Adipose tissue (tissue), 3 donors: ENCODE data around the gene NOC3L. TPM values are rescaled to one million over a fixed set of nuclear protein-coding genes. Genes with fewer than 3 reads are reported as not detected.
"Not testable (repeated sequence)": the region's sequence is repeated elsewhere in the genome, so short reads cannot be mapped to it uniquely, and the experiment has no call there.

Experiments used
- H3K27ac ChIP-seq: one replicate; pipeline ENCODE4 v1.5.1; 2013; ENCODE audit warnings: low read depth, low read length
- WGBS, 3 donors: extraction: QIAGEN DNeasy Blood & Tissue Kit; methylation state at CpG; one replicate each; pipeline ENCODE4 v1.1.7; 2013; 5-methylcytosine and 5-hydroxymethylcytosine counted together
- polyA plus RNA-seq, 3 donors: library from polyadenylated mRNA; stranded (reverse); fragments of 200-250 nt; gene quantifications; one replicate each; pipeline ENCODE4 v1.2.3, GENCODE V29; 2013
- donor health status: healthy with polysubstance abuse.
- donor health status: Bipolar disorder and iron deficiency.
- donor health status: healthy.

Gene NOC3L
- polyA plus RNA-seq, 3 donors: 3.3 to 8.8 (median 5.6) TPM

DNA sequence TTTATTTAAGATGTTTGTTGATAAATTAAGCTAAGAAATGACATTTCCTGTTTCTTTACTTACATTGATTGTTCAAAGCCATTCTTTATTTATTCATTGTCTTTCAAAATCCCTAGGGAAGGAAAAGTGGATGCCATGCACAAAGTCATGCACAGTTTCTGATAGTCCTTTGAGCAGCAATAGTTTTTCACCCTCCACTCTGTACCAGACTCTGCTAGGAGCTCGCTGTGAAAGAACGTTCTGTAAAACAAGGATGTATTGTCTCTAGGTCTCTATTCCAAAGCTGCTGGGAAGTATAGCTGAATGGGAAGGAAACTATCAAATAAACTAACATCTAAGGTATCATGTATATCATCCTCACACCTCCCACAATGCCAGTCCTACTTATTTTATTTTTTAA is 7.8 kb upstream of the NOC3L start:
- no peak overlapping the region for H3K27ac ChIP-seq
- WGBS, 3 donors: 55 to 66% (median 57%) methylated on average over 2 of the region's 2 CpGs

DNA sequence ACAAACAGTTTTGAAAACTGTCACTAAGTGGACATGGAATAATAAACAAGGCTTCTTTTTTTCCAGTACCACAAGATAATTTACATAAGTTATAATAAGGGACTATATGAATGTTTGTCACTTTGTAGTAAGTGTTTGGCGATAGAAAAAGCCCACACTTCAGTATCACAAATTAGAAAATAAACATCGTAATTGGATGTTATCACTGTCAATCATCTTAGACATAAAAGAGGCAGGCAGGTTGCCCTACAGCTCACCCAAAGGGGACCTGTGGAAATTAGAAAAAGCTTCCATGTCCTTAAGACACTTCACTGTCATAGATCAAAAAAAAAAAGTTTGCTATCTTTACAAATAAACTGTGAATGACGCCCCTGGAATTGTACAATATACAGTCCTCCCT is 3.6 kb upstream of the NOC3L start:
- WGBS, 3 donors: 89 to 92% (median 90%) methylated on average over 3 of the region's 3 CpGs
- no peak overlapping the region for H3K27ac ChIP-seq

DNA sequence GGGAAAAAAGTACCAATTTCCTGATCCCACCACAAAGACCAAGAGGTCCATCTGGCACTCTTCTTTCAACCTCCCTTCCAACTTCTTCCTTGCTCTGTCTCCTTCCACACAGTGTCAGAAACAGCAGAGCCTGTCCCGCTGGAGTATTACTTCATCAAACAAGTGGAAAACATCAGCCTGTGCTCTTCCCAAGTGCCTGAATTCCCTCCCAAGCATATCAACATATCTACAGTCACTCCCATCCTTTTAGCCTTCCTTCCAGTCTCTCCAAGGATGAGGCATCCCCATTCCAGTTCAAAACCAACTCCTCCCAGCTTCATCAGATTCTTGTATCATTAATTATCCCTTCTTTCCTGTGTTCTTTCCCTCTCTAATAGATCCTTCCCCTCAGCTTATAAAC is 1.7 kb upstream of the NOC3L start:
- no peak overlapping the region for H3K27ac ChIP-seq
- 54 to 90% (median 70%) methylated on average over 1 of the region's 1 CpG for WGBS, 3 donors

DNA sequence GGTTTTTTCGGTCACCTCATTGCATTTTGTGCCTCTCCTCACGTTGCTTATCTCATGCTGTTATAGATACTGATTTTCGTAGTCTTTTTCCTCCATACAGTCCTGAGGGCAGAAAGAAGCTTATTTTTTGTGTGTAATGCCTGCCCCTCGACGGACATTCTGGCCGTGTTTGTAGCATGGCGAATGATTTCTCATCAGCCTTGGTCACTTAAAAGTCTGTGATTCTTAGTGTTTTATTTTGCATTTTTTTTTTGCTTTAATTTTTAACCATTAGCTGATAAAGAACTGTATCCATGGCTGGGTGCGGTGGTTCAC is 469 bp upstream of the NOC3L start:
- no peak overlapping the region for H3K27ac ChIP-seq
- WGBS, 3 donors: 30 to 50% (median 50%) methylated on average over 8 of the region's 8 CpGs

DNA sequence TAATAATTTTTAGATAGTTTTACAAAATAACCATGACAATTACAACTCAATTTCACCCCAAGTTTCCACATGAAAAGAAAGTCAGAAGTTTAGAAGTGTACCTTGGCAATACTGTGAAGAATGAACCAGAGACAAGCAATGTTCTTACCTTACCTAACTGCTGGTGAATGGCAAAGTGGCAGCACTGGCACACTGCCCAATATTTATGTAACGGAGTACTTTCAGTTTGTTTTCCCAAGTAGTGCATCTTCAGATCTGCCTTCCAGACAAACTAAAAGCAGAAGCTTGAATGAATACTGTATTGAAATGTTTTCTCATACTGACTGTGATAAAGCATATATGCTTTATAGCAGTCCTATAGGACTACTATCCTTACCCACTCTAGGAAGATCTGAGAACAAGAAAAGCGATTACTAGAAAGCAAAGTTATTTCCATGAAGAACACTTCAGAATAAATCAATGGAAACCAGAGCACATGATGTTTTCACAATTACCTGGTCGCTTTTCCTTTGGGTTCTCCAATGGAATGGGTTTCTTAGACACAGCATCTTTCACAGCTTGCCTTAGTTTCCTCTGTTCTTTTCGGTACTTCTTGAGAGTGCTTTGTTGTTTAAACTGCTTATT is 1.5 kb downstream of the NOC3L start:
- 66 to 70% (median 66%) methylated on average over 4 of the region's 4 CpGs for WGBS, 3 donors
- no peak overlapping the region for H3K27ac ChIP-seq

DNA sequence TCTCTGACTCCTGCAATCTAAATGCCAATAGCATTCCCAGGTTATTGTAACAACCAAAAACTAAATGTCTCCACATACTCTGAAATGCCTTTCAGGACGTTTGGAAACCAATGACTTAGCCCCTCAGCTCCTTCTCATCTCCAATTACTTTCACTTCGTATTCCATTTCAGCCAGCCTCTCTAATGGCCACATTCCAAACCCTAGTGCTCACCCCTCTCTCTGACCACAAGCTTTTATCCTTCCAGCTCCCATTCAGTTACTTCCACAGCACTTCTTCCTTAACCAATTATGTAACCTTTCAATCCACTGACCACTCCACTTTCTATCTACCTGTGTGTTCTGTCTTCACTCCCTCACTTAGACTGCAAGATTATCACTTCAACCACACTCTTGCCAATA is 4.3 kb downstream of the NOC3L start:
- WGBS, 3 donors: 57 to 79% (median 74%) methylated on average over 2 of the region's 2 CpGs
- H3K27ac ChIP-seq: no peak overlapping the region

DNA sequence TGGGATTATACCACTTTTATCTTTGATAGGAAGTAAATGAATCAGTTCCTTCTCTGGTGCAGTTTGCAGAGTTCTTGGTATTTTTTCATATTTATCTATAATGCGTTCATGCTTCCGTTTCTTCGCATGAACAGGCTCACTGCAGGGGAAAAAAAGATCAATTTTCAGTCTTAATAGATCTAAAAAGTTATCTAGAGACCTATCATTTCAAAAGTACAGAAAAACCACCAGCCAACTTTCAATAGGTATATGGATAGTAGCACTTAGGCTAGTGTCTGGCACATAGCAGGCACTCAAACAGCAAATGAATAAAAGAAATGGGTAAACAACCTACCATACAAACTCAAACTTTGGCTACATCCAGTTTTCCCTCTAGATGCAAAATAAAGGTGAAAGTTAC is 5.5 kb downstream of the NOC3L start:
- 90 to 95% (median 95%) methylated on average over 3 of the region's 3 CpGs for WGBS, 3 donors
- no peak overlapping the region for H3K27ac ChIP-seq

DNA sequence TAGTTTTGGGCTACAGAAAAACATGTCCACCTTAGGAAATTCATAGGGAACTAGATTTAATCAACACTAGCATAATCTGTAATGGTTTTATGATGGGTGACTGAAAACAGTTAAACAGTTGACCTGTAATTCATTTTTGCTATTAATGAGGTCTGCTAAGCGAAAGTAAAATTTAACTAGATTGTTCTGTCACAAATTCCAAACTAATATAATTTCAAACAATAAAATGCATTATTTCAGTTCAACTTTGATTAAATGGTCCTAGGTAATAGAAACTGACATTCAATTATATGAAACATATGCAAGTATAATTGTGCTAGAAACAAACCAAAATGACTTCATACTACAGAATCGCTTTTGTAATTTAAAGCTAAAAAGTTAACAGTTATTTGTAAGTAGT is 6.9 kb downstream of the NOC3L start:
- H3K27ac ChIP-seq: no peak overlapping the region
- WGBS, 3 donors: 92 to 99% (median 95%) methylated on average over 2 of the region's 2 CpGs

DNA sequence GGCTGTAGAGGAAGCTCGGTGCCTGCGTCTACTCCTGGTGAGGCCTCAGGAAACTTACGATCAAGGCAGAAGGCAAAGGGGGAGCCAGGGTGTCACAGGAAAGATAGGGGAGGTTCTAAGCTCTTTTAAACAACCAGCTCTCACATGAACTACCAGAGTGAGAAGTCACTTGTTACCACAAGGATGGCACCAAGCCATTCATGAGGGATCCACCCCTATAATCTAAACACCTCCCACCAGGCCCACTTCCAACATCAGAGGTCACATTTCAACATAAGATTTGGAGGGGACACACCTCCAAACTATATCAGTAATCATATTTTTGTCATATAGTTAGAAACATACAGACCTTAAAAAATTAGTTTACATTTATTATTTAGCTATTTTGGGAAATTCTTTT is 9.4 kb downstream of the NOC3L start:
- WGBS, 3 donors: 92 to 94% (median 93%) methylated on average over 3 of the region's 3 CpGs
- H3K27ac ChIP-seq: no peak overlapping the region

DNA sequence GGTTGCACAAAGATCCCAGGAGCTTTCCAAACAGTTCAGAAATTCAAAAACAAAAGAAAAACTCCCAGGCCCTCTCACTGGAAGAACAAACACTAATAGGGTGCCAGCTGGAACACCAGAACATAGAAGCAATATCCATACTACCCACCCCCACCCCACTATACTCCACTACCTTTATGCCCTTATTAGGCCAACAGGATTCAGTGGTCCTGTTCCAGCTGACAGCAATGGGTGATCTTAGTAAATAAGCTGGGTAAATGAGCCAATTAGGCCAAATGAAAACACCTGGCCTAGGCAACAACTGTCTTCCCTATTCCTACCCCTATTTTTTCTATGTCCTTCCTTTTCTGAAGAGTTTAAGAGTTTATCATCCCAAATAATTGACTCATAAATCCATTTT is 11.7 kb downstream of the NOC3L start:
- H3K27ac ChIP-seq: no peak overlapping the region

DNA sequence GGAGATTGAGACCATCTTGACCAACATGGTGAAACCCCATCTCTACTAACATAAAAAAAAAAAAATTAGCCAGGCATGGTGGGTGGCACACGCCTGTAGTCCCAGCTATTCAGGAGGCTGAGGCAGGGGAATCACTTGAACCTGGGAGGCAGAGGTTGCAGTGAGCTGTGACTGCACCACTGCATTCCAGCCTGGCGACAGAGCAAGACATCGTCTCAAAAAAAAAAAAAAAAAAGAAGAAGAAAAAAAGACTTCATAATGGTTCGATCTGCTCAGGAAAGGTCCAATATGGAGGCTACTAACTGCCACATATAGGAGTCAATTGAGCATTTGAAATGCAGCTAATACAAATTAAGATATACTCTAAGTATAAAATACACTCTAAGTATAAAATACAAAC is 12.2 kb downstream of the NOC3L start:
- 91 to 97% (median 93%) methylated on average over 4 of the region's 4 CpGs for WGBS, 3 donors
- not testable (repeated sequence) for H3K27ac ChIP-seq

DNA sequence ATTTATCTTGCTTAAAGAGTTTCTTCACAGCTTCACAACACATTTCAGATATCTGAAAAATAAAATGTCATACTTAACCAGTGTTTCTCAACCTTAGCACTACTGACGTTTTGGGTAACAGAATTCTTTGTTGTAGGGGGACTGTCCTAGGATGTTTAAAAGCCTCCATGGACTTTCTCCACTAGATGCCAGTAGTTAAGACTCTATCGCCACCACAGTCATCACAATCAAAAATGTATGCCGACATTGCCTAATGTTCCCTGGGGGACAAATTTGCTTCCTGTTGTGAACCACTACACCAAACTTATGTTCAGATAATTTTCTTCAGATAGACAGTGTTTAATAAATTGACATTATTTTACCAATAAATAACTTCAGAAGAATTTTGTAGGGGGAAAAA is 13.4 kb downstream of the NOC3L start:
- H3K27ac ChIP-seq: no peak overlapping the region
- 52 to 68% (median 61%) methylated on average over 3 of the region's 3 CpGs for WGBS, 3 donors

DNA sequence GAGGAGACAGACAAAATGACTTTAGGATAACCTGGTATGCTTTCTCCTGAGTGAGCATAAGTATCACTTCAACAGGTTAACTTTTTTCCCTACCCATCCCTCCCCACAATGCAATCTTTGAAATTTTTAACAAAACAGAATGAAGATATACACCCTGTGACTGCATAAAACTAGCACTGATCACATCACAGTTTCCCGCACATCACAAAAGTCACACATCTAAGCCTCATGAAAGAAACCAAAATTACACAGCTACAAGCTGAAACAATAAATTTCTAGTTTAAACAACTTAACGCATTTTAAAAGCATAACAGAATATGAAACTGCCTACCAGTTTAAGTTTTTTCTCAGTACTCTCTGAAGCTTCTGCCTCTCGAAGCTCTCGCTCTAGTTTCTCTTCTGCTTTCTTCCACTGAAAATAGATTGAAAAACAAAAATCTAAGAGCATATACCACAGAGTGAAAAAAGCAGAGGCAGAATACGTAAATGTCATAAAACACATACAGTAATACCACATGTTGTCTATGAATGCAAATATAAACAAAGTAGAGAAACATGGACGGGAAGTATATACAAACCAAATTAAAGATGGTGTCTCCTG is 18.1 kb downstream of the NOC3L start:
- WGBS, 3 donors: 88 to 91% (median 90%) methylated on average over 6 of the region's 6 CpGs
- H3K27ac ChIP-seq: no peak overlapping the region

DNA sequence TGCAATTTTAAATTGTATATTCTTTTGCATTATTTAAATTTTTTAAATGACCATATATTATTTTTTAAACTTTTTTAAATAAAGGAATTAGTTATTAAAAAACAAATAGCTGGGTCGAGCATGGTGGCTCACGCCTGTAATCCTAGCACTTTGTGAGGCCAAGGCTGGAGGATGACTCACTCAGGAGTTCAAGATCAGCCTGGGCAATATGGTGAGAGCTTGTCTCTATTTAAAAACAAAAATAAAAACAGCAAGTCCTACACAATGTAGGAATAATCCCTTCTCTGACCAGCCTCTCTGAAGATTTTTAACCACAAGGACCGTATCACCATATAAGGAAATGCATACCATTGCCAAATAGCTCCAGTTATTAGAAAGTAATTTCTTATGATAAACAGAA is 19.6 kb downstream of the NOC3L start:
- no peak overlapping the region for H3K27ac ChIP-seq
- 93 to 97% (median 96%) methylated on average over 3 of the region's 3 CpGs for WGBS, 3 donors

DNA sequence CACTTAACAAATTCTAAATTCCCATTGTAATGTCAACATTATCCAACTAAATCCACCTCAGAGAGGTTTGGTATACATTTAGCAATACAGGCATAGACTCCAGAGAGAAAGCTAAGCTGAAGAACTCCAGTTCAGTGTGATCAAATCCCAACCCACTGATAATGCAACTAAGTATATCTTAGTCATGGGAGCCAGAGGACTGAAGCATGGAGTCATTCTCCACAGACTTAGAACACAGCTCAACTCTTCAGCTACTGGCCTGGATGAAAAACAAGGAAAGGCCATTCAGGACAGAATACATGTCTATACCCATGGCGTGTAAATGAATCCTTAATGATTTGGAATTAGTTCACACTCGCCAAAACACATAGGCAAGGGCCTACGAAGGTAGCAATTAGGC is 27.9 kb downstream of the NOC3L start:
- WGBS, 3 donors: 93 to 96% (median 93%) methylated on average over 3 of the region's 3 CpGs
- H3K27ac ChIP-seq: no peak overlapping the region

DNA sequence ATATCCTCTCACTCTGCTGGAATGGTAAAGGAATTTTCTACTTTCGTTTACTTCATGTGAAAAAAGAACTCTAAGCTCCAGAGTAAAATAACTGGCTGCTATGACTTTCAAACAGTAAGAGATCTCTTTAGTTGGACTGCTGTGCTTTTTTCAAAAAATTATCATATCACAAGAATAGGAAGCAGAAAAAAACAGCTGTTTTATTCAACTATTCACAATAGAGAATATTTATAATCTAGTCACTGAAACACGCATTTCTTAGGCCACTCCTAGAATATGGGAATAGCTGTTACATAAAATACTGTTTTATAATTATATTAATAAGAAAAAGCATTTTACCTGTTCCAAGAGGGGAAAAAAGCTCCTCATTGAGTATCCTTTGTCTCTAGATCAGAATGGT is 29.7 kb downstream of the NOC3L start:
- 88 to 92% (median 88%) methylated on average over 2 of the region's 2 CpGs for WGBS, 3 donors
- H3K27ac ChIP-seq: no peak overlapping the region

DNA sequence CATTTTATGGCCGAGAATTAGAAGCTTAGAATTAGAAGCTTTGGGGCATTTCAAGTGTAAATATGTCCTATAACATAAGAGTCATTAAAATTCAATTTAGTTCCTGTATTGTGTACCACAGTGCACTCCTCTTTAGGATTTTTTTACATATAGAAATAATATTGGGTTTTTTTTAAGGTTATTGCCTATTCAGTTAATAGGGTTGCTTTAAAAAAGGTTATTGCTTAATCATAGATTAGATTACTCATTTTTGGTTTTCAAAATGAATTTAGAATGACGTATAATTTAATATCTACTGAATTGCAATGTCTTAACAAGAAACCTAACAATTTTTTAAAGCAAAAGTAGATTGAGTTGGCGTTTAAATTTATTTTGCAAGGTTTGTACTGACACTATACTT is 34.1 kb downstream of the NOC3L start:
- H3K27ac ChIP-seq: no peak overlapping the region
- whole genome bisulfite sequencing, 3 donors: 90 to 96% (median 93%) methylated on average over 3 of the region's 3 CpGs

DNA sequence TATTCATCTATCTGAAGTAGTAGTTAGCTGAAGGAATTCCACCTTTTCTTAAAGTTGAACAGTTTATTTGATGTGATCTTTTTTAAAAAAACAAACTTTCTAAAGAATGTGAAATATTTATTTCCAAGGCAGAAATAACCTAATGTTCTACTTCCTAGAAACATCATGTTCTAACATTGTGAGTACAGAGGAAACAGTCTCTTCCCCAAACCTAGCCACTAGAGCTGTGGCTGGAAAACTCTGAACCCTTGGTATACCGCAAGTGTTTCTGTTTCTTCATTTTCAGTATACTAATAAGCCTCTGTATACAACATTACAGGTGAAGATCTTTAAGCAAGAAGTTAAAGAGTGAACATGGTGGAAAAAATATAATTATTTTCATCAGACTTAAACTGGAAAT is 35.1 kb downstream of the NOC3L start:
- no peak overlapping the region for H3K27ac ChIP-seq
- 86 to 100% (median 91%) methylated on average over 1 of the region's 1 CpG for WGBS, 3 donors

DNA sequence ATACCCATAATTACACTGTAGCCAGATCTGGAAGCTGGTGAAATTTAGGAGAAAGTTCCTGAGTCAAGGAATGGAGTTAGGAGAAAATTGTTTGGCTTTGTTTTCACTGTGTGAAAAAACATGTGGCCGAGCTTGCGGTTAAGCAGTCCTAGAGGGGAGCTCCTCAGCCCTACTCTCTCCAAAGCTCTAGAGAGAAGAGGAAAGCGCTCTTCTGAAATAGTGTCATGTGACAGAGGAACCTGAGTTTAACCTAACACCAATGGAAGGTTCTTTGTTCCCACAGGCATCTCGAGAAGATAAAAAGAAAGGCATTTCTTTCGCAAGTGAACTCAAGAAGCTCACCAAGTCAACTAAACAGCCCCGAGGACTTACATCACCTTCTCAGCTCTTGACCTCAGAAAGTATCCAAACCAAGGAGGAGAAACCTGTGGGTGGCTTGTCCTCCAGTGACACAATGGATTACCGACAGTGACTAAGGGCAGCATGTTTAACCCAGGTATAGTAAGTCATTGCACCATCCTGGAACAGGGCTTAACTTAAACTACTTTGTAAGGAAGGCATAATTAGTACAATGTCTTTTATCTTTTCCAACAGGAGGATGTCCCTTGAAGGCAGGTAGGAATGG is 38.0 kb downstream of the NOC3L start:
- no peak overlapping the region for H3K27ac ChIP-seq
- WGBS, 3 donors: 91 to 97% (median 92%) methylated on average over 7 of the region's 7 CpGs

DNA sequence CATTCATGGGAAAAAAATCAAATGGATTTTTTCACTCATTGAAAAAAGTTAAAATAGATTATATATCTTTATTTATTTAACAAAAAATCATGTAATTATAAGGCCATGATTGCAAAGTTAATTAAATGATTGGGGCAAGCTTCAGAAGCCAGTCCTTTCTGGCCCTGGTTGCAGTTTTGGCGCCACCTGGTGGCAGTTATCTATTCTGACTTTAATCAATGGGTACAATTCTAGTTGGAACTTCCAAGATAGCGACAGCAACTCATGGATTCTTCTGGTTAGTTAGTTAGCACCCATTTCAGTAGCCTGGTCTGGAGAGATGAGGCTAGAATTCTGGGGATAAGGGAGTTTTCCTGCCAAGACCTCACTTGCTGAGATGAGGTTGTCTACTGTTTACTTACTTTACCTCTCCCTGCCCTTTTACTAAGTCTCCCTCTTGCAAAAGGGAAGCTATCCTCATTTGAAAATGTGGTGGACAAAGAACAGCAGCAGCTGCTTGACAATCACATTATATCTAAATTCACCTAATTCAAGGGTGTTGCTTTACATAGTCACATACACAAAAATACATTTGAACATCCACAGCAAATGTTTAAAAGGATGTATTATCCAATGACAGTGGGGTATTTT is 42.3 kb downstream of the NOC3L start:
- H3K27ac ChIP-seq: no peak overlapping the region
- 6 to 24% (median 17%) methylated on average over 2 of the region's 2 CpGs for WGBS, 3 donors
